BE2C (cell line): Measurements from ENCODE around the gene PCDHGC3.

Source experiments
- DNase-seq: peaks from one replicate; pipeline ENCODE4 v3.0.0-alpha.2; 2020
- H3K27me3 ChIP-seq: fragments of 250-450 bp; sonication (Bioruptor Pico); 2 replicates; pipeline ENCODE4 v1.5.1; 2020; ENCODE audit warnings: mild to moderate bottlenecking
- H3K36me3 ChIP-seq: fragments of 250-450 bp; sonication (Bioruptor Pico); 2 replicates; pipeline ENCODE4 v1.5.1; 2020; ENCODE audit warnings: mild to moderate bottlenecking
- H3K4me1 ChIP-seq: fragments of 250-450 bp; sonication (Bioruptor Pico); 2 replicates; pipeline ENCODE4 v1.5.1; 2020
- H3K4me3 ChIP-seq: 2 replicates; pipeline ENCODE4 v1.5.1; 2011; ENCODE audit warnings: low read depth, low read length
- H3K9me3 ChIP-seq: fragments of 250-450 bp; sonication (Bioruptor Pico); 2 replicates; pipeline ENCODE4 v1.5.1; 2020
- TF ChIP-seq, protein P1 (sequence below): IDR thresholded peaks from 2 replicates; pipeline ENCODE4 v1.5.1; 2012; ENCODE audit warnings: mild to moderate bottlenecking, low read depth, low read length

The PCDHGC3 gene

DNA sequence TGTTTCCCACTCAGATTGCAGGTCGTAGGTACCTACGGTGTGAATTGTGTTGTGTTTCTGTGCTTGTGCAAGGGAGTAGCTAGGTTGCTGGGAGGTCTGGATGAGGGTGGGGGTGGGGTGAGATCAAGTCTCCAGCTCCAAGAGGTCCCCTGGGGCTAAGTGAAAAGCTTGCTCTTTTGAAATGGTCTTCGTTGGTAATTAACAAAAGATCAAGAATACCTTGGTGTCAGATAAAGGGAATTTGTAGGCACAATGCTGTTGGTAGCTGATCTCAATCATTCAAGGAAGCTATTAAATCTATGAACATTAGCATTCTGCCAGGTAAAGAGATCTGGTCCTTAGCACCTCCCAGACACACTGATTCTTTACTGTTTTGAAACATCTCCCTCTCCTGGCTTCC, 8.1 kb downstream of the PCDHGC3 start:
- peaks cover 38% of the 10 kb centered on the region for H3K36me3 ChIP-seq
- no peaks in the 10 kb centered on the region; the same call in none of the 2 replicates for H3K4me1 ChIP-seq

GRCh38 chr5:141484310-141484640, 8.5 kb downstream of the PCDHGC3 start:
- TF ChIP-seq, protein P1, sequence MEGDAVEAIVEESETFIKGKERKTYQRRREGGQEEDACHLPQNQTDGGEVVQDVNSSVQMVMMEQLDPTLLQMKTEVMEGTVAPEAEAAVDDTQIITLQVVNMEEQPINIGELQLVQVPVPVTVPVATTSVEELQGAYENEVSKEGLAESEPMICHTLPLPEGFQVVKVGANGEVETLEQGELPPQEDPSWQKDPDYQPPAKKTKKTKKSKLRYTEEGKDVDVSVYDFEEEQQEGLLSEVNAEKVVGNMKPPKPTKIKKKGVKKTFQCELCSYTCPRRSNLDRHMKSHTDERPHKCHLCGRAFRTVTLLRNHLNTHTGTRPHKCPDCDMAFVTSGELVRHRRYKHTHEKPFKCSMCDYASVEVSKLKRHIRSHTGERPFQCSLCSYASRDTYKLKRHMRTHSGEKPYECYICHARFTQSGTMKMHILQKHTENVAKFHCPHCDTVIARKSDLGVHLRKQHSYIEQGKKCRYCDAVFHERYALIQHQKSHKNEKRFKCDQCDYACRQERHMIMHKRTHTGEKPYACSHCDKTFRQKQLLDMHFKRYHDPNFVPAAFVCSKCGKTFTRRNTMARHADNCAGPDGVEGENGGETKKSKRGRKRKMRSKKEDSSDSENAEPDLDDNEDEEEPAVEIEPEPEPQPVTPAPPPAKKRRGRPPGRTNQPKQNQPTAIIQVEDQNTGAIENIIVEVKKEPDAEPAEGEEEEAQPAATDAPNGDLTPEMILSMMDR = no peak
- H3K36me3 ChIP-seq = peaks cover 41% of the 10 kb centered on the region
- no peak for DNase-seq
- no peaks in the 10 kb centered on the region for H3K27me3 ChIP-seq
- no peaks in the 10 kb centered on the region for H3K9me3 ChIP-seq
- peak overlapping the region; percentile 78 for H3K4me3 ChIP-seq
- no peaks in the 10 kb centered on the region; the same call in none of the 2 replicates for H3K4me1 ChIP-seq

More for the DNA sequence above, 8.1 kb downstream of the PCDHGC3 start:
- Histone ChIP-seq H3K9me3 (no peaks in the 10 kb centered on the region), H3K4me3 (peak overlapping the region; percentile 78), H3K27me3 (no peaks in the 10 kb centered on the region)
- TF ChIP-seq, protein P1 = no peak
- DNase-seq = no peak

DNA sequence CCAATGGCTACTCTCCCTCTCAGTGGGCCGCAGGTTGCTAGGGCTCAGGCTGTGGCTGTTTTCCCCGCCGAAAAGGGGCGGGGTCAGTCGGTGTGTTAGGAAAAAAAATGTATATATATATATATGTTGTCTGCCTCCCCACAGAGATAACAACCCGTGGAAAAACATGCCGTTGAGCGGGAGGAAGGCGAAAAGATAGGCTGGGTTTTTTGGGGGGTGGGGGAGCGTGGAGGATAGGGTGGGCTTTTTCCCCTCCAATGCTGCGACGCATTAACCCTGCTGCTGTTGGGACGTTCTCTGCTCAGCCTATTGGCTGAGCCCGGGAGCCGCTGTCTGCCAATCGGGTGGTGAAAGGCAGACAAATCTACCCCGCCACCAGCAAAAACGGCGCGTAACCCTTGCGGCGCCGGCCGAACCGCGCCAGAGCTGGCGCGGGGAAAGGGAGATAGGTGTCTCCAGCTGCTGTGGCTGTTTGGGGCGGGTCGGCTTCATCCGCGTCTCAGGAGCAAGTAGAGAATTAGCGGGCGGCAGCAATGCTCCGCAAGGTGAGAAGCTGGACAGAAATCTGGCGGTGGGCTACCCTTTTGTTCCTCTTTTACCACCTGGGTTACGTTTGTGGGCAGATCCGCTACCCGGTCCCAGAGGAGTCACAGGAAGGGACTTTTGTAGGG, 9.0 kb downstream of the PCDHGC3 start, which contains the start of gene PCDHGC4:
Gene PCDHGC4 (plus strand): TSS at position 390 of the 671 bp plus-strand sequence. CDS start 144 bp downstream, at position 534.
- no peaks in the 10 kb centered on the region for H3K27me3 ChIP-seq
- peaks cover 45% of the 10 kb centered on the region for H3K36me3 ChIP-seq
- TF ChIP-seq, protein P1 = no peak
- H3K9me3 ChIP-seq = no peaks in the 10 kb centered on the region
- peak; percentile 82 for DNase-seq
- no peaks in the 10 kb centered on the region; the same call in none of the 2 replicates for H3K4me1 ChIP-seq
- H3K4me3 ChIP-seq = peak within 1 kb of the TSS; percentile 78

GRCh38 chr5:141485321-141486055, 9.7 kb downstream of the PCDHGC3 start:
- peaks cover 52% of the 10 kb centered on the region for H3K36me3 ChIP-seq

GRCh38 chr5:141486091-141486490, 10.3 kb downstream of the PCDHGC3 start:
- TF ChIP-seq, protein P1 = no peak
- Histone ChIP-seq H3K9me3 (no peaks in the 10 kb centered on the region), H3K36me3 (peaks cover 56% of the 10 kb centered on the region), H3K4me3 (no peak overlapping the region), H3K27me3 (no peaks in the 10 kb centered on the region), H3K4me1 (no peaks in the 10 kb centered on the region; the same call in none of the 2 replicates)
- DNase-seq = no peak

More at GRCh38 chr5:141485321-141486055, 9.7 kb downstream of the PCDHGC3 start:
- TF ChIP-seq, protein P1 = no peak
- DNase-seq = no peak
- Histone ChIP-seq H3K9me3 (no peaks in the 10 kb centered on the region), H3K27me3 (no peaks in the 10 kb centered on the region), H3K4me3 (peak overlapping the region; percentile 78), H3K4me1 (no peaks in the 10 kb centered on the region; the same call in none of the 2 replicates)

- no peaks in the 10 kb centered on the region for H3K27me3 ChIP-seq
- TF ChIP-seq, protein P1 = no peak
- H3K4me3 ChIP-seq = no peak overlapping the region
- no peaks in the 10 kb centered on the region for H3K9me3 ChIP-seq
- no peaks in the 10 kb centered on the region; the same call in none of the 2 replicates for H3K4me1 ChIP-seq
- no peak for DNase-seq
- peaks cover 63% of the 10 kb centered on the region for H3K36me3 ChIP-seq
These were observed 11.4 kb downstream of the PCDHGC3 start for GRCh38 chr5:141487131-141487530.
